ENCODE results near the gene SHROOM3.
"Not testable (repeated sequence)": the region's sequence is repeated elsewhere in the genome, so short reads cannot be mapped to it uniquely, and the experiment has no call there.

Gene SHROOM3

GRCh38 chr4:76723924-76724323, 288.9 kb downstream of the SHROOM3 start:
- no peak for DNase-seq (ENCODE audit: low spot score)
- no peak for TF ChIP-seq CTCF (IDR thresholded peaks at IDR 0.05; ENCODE audit: extremely low read depth, missing control alignments)

DNA sequence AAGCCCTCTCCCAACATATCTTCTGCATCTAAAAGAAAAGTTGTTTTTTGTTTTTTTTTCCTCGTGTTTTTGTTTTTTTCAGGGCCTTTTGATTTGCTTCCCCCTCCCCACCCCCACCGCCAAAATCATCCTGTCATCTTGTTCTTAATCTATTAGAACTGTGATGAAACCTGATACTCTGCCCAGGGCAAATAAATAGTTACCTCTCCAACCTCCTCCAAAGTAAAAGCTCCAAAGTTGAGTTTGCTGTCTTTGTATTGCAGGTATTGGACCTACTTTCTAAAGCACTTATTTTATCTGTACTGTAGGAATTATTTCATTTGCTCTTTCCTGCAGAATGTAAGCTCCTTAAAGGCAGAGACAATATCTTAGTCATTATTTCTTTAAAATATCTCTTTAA, 290.0 kb downstream of the SHROOM3 start:
- no peak for DNase-seq (ENCODE audit: low spot score)
- no peak for TF ChIP-seq CTCF (IDR thresholded peaks at IDR 0.05; ENCODE audit: extremely low read depth, missing control alignments)

DNA sequence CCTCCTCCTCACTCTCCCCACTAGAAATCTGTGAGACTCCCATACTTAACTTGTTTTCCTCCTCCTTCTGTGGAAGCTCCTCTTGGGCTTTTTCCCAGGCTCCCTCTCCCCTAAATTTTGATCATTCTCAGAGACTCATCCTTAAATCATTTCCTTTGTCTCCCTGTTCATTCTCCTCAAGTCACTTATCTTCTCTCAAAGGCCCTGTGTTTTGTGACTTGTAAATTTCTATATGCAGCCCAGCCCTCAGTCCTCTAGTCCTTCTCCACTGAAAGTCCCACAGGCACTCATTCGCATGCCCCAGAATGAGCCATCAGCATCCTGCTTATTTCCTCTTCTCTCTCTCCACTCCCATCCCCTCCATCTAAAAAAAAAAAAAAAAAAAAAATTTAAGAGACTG, 291.1 kb downstream of the SHROOM3 start:
- no peak for TF ChIP-seq CTCF (IDR thresholded peaks at IDR 0.05; ENCODE audit: extremely low read depth, missing control alignments)
- DNase-seq (ENCODE audit: low spot score), result no peak

DNA sequence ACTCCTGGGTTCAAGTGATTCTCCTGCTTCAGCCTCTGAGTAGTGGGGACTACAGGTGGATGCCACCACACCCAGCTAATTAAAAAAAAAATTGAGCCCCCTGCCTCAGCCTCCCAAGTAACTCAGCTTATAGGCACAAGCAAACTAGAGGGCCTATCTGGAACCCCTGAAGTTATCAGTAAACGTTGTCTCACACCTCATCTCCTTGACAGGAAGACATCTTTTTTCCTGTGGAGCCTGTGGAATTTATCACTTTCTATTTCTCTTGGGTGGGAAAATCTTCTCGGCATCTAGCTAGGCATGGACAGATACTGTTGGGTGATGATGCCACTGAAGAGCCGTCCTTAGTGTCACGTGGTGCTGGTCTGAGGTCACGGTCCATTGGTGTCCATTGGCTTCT, 291.6 kb downstream of the SHROOM3 start:
- DNase-seq (ENCODE audit: low spot score), result no peak
- no peak for TF ChIP-seq CTCF (IDR thresholded peaks at IDR 0.05; ENCODE audit: extremely low read depth, missing control alignments)

DNA sequence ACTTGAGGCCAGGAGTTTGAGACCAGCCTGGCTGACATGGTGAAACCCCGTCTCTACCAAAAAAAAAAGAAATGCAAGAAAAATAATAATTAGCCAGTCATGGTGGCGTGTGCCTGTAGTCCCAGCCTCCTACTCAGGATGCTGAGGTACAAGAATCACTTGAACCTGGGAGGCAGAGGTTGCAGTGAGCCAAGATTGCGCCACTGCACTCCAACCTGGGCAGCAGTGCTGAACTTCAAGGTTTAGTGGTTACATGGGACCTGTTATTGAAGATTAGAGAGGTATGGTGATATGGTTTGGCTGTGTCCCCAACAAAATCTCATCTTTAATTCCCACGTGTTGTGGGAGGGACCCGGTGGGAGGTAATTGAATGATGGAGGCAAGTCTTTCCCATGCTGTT, 292.9 kb downstream of the SHROOM3 start:
- DNase-seq (ENCODE audit: low spot score), result not testable (repeated sequence)

DNA sequence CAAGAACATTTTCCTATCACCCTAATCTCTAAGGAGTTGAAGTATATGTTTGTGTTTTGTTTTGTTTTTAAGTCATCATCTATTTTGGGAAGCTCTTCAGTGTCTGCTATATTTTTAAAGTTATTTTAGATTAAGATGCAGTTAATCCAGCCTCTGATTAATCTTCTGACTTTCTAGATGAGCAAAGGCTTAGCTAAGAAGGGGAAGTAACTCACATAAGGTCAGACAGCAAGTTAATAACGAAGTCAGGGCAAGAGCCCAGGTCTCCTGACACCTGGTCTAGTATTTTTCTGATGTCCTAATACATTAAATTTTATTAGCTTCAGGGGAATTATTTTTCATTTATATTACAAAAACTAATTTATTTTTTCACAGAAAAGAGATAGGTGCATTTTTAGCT, 294.4 kb downstream of the SHROOM3 start:
- no peak for TF ChIP-seq CTCF (IDR thresholded peaks at IDR 0.05; ENCODE audit: extremely low read depth, missing control alignments)
- peak; percentile 33 for DNase-seq (ENCODE audit: low spot score)

GRCh38 chr4:76729980-76730379, 295.0 kb downstream of the SHROOM3 start:
- no peak for TF ChIP-seq CTCF (IDR thresholded peaks at IDR 0.05; ENCODE audit: extremely low read depth, missing control alignments)
- no peak for DNase-seq (ENCODE audit: low spot score)

GRCh38 chr4:76732246-76732645, 297.2 kb downstream of the SHROOM3 start:
- DNase-seq (ENCODE audit: low spot score), result no peak
- TF ChIP-seq CTCF (IDR thresholded peaks at IDR 0.05; ENCODE audit: extremely low read depth, missing control alignments), result no peak
